ENCODE data around the gene OR2C1.

The OR2C1 gene

GRCh38 chr16:3356118-3356517 is 429 bp downstream of the OR2C1 start:
- H3K4me1 ChIP-seq (ENCODE audit: low read length): no peaks in the 10 kb centered on the region
- H3F3A ChIP-seq (ENCODE audit: insufficient read depth, low read length): no peaks in the 10 kb centered on the region
- no peaks in the 10 kb centered on the region for H3K9me2 ChIP-seq (replicated peaks; ENCODE audit: insufficient read depth, low read length)
- no peak overlapping the region for H3K27ac ChIP-seq (ENCODE audit: low read length)
- H4K20me1 ChIP-seq (ENCODE audit: insufficient read depth, low read length): no peaks in the 10 kb centered on the region
- H3K9ac ChIP-seq (ENCODE audit: low read length): no peak overlapping the region
- no peak overlapping the region for H3K4me2 ChIP-seq (ENCODE audit: low read depth, low read length)
- no peaks in the 10 kb centered on the region; the same call in 1 of the 2 replicates for H3K27me3 ChIP-seq (replicated peaks; ENCODE audit: insufficient read depth, low read length)
- H3K4me3 ChIP-seq (ENCODE audit: low read length): no peak overlapping the region
- no peaks in the 10 kb centered on the region for H3K79me2 ChIP-seq (ENCODE audit: low read length)
- no peaks in the 10 kb centered on the region for H3K36me3 ChIP-seq (replicated peaks; ENCODE audit: insufficient read depth, low read length)
- no peak overlapping the region for H2AFZ ChIP-seq (ENCODE audit: low read length)
- no peak for DNase-seq
- no peaks in the 10 kb centered on the region for H3K9me3 ChIP-seq (replicated peaks; ENCODE audit: insufficient read depth, low read length)
- TF ChIP-seq, protein P1, sequence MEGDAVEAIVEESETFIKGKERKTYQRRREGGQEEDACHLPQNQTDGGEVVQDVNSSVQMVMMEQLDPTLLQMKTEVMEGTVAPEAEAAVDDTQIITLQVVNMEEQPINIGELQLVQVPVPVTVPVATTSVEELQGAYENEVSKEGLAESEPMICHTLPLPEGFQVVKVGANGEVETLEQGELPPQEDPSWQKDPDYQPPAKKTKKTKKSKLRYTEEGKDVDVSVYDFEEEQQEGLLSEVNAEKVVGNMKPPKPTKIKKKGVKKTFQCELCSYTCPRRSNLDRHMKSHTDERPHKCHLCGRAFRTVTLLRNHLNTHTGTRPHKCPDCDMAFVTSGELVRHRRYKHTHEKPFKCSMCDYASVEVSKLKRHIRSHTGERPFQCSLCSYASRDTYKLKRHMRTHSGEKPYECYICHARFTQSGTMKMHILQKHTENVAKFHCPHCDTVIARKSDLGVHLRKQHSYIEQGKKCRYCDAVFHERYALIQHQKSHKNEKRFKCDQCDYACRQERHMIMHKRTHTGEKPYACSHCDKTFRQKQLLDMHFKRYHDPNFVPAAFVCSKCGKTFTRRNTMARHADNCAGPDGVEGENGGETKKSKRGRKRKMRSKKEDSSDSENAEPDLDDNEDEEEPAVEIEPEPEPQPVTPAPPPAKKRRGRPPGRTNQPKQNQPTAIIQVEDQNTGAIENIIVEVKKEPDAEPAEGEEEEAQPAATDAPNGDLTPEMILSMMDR (IDR thresholded peaks at IDR 0.05; ENCODE audit: low read length): 0 out of 2 replicates have a peak, but pooled peaks have one; percentile 10
- TF ChIP-seq EZH2 (optimal IDR thresholded peaks at IDR 0.05; ENCODE audit: low read depth, low read length): no peak
- no peak for TF ChIP-seq EZH2phosphoT487 (IDR thresholded peaks at IDR 0.05; ENCODE audit: low read length)

- Histone ChIP-seq H2AFZ (ENCODE audit: low read length) (no peak overlapping the region), H3K79me2 (ENCODE audit: low read length) (no peaks in the 10 kb centered on the region), H3F3A (ENCODE audit: insufficient read depth, low read length) (no peaks in the 10 kb centered on the region), H3K36me3 (replicated peaks; ENCODE audit: insufficient read depth, low read length) (no peaks in the 10 kb centered on the region), H4K20me1 (ENCODE audit: insufficient read depth, low read length) (no peaks in the 10 kb centered on the region), H3K27me3 (replicated peaks; ENCODE audit: insufficient read depth, low read length) (no peaks in the 10 kb centered on the region; the same call in 1 of the 2 replicates), H3K27ac (ENCODE audit: low read length) (no peak overlapping the region), H3K9ac (ENCODE audit: low read length) (no peak overlapping the region), H3K4me3 (ENCODE audit: low read length) (no peak overlapping the region), H3K9me3 (replicated peaks; ENCODE audit: insufficient read depth, low read length) (no peaks in the 10 kb centered on the region), H3K4me1 (ENCODE audit: low read length) (no peaks in the 10 kb centered on the region), H3K9me2 (replicated peaks; ENCODE audit: insufficient read depth, low read length) (no peaks in the 10 kb centered on the region), H3K4me2 (ENCODE audit: low read depth, low read length) (no peak overlapping the region)
- no peak for DNase-seq
- no peak for TF ChIP-seq EZH2phosphoT487 (IDR thresholded peaks at IDR 0.05; ENCODE audit: low read length)
- TF ChIP-seq, protein P1 (IDR thresholded peaks at IDR 0.05; ENCODE audit: low read length): no peak
These were observed 3.2 kb downstream of the OR2C1 start for GRCh38 chr16:3358871-3359270.

GRCh38 chr16:3362931-3363330 is 7.2 kb downstream of the OR2C1 start:
- H4K20me1 ChIP-seq (ENCODE audit: insufficient read depth, low read length): no peaks in the 10 kb centered on the region
- no peaks in the 10 kb centered on the region for H3K79me2 ChIP-seq (ENCODE audit: low read length)
- no peaks in the 10 kb centered on the region; the same call in 1 of the 2 replicates for H3K27me3 ChIP-seq (replicated peaks; ENCODE audit: insufficient read depth, low read length)
- TF ChIP-seq EZH2phosphoT487 (IDR thresholded peaks at IDR 0.05; ENCODE audit: low read length) (no peak), EZH2 (optimal IDR thresholded peaks at IDR 0.05; ENCODE audit: low read depth, low read length) (no peak)
- TF ChIP-seq, protein P1 (IDR thresholded peaks at IDR 0.05; ENCODE audit: low read length): no peak
- H3K27ac ChIP-seq (ENCODE audit: low read length): no peak overlapping the region
- peaks cover 4% of the 10 kb centered on the region; the same call in 1 of the 2 replicates for H3K4me1 ChIP-seq (ENCODE audit: low read length)
- no peak overlapping the region for H3K9ac ChIP-seq (ENCODE audit: low read length)
- no peaks in the 10 kb centered on the region for H3K9me3 ChIP-seq (replicated peaks; ENCODE audit: insufficient read depth, low read length)
- H3K9me2 ChIP-seq (replicated peaks; ENCODE audit: insufficient read depth, low read length): no peaks in the 10 kb centered on the region
- no peak overlapping the region for H3K4me3 ChIP-seq (ENCODE audit: low read length)
- H3F3A ChIP-seq (ENCODE audit: insufficient read depth, low read length): peaks cover 7% of the 10 kb centered on the region
- no peak overlapping the region for H3K4me2 ChIP-seq (ENCODE audit: low read depth, low read length)
- no peaks in the 10 kb centered on the region for H3K36me3 ChIP-seq (replicated peaks; ENCODE audit: insufficient read depth, low read length)
- DNase-seq: no peak
- no peak overlapping the region for H2AFZ ChIP-seq (ENCODE audit: low read length)

All from MM.1S (cell line).